COLO829 (cell line): ENCODE results near the gene PACSIN1.
"Not testable (repeated sequence)": the region's sequence is repeated elsewhere in the genome, so short reads cannot be mapped to it uniquely, and the experiment has no call there.

ENCODE experiments used
- DNase-seq: peaks from one replicate; pipeline ENCODE4 v3.0.0; 2012; ENCODE audit warnings: low spot score

Gene PACSIN1

DNA sequence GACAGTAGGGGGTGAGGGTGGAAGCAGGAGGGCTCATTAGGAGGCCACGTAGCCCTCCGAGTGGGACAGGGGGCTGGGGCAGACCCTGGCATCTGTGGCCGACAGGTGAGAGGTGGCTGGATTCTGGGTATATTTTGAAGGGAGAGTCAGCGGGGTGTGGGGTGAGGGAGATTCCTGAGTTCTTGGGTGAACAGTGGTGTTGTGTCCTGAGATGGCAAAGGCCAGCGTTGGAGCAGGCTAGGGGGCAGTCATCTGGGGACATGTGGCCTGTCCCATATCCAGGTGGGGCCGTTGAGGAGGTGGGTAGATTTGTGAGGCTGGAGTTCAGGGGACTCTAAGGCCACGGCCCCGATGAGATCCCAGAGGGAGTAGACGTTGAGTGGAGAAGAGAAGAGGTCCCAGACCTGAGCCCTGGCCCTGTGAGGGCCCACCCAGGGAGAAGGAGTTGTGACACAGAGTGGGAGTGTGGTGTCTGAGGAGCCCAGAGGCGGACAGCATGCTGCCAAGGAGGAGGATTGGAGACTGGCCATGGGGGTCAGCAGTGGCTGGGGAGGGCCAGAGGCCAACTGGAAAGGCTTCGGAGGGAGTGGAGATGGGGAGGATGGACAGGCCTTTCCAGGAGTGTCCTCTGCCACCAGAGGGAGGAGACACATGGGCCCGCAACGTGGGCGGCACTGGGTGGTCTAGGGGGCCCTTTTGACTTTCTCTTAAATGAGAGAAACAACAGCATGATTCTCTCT is 19.6 kb downstream of the PACSIN1 start:
- no peak for DNase-seq

DNA sequence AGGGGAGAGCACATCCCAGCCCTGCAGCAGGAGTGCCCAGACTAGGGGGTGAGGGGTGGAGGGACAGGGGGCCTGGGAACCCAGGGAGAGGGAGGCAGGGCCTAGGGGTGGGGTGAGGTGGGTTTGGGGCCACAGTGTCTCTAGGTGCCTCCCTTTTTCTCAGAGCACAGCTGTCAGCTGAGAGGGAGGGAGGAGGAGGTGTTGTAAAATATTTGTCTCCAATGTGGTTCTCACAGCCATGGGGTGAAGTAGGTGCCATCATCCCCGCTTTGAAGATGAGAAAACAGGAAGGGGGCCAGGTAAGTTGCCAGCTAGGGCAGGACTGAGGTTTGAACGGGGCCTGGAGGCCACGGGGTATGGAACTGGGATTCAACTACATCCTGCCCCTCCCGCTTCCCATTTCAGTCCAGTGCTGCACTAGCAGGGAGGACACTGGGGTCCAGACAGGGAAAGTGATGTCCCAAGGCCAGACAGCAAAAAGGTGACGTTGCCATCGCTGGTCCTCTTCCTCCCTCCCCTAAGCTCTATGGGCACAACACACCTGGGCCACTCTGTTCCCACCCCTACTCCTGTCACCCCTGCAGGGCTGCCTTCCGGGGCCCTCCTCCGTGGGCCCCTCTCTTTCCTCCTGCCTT is 20.3 kb downstream of the PACSIN1 start:
- DNase-seq, result no peak

DNA sequence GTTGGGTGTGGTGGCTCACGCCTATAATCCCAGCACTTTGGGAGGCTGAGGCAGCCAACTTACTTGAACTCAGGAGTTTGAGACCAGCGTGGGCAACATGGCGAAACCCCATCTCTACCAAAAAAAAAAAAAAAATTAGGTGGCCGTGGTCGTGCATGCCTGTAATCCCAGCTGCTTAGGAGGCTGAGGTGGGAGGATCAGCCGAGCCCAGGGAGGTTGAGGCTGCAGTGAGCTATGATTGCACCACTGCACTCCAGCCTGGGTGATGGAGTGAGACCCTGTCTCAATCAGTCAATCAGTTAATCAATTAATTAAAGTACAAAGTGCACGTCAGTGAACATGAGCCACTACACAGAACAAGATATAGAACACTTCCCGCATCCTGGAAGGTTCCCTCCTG is 21.0 kb downstream of the PACSIN1 start:
- not testable (repeated sequence) for DNase-seq

DNA sequence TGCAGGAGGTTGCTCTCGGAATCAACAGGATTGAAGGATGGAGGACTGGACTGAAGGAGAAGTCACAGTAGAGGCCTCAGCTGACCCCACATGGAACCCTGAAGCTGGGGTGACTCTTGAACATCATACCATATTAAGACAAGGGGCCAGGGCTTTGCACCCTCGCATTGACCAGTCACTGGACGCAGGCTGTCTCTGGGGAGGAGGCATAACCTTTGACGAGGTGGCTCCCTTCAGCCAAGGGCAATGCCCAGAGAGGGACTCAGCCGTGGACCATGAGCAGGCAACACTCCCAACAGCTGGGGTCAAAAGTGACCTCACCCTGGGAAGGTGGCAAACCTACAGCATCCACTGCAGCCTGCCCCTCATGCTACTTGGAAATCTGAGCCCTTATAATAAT is 21.7 kb downstream of the PACSIN1 start:
- DNase-seq, result no peak

DNA sequence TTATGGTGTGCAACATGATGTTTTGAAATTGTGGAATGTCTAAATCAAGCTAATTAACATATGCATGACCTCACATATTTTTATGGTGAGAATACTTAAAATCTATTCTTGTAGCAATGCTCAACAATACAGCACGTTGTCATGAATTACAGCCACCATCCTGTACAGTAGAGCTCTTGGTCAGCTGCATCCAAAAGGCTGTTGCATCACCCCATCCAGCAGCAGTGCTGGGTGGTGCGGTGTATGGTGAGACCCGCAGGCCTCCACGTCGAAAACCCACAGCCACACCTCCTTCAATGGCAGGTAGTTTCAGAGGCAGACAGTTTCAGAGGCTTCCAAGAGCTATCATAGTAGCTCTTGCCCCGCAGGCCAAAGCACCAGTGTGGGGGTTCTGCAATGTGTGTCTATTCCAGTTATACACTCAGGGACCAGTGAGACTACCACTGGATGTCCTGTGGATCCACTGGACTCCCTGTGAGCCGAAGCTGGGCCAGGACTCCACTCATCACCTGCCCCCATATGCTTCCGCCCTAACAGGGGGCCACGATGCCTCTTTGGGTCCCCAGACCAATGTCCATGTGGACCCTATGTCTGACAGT is 23.4 kb downstream of the PACSIN1 start:
- DNase-seq, result no peak

DNA sequence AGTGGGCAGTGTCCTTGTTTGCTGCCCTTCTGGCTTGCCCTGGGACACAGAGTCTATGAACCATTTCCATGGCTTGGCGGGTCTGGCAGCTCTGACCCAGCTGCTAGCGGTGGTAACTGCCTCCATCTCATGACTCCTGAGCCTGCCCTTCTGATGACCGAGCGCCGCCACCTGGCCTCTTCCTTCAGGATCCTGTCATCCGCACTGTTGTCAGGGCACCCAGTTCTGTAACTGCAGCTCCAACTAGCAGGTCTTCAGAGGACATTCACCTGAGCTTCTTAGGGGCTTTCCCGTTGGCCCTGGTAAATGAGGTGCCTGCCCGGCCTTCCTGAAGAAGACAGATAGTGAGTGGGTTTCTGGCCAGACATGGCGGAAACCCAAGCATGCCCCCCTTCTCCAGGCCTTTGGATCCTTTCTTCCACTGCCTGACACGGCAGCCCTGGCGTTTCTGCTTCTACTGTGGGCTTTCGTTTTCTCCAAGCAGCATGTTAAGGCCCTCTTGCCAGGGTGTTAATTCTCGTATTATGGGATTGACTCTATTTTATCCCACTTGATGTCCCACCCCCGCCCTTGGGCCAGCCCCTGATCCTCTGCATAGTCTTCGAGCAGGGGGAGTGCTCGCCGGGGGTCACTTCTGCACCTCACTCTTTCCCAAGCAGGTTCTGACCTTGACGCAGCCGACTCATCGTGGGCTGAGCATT is 24.7 kb downstream of the PACSIN1 start:
- DNase-seq, result no peak

DNA sequence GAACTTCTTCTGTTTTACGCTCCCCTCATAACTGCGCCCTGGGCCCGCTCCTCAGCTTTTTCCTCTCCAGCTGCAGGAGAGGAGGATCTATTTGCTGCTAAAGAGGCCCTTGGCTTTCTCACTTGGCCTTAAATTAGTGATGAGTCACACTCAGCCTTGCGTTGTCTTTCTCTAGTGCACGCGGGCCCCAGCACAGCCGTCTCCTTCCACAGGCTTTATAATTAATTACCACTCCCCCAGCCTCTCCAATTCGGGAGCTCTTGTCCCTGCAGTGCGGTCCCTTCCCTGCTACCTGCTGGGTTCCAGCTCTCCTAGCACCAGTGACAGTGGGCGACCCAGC is 25.2 kb downstream of the PACSIN1 start:
- no peak for DNase-seq

DNA sequence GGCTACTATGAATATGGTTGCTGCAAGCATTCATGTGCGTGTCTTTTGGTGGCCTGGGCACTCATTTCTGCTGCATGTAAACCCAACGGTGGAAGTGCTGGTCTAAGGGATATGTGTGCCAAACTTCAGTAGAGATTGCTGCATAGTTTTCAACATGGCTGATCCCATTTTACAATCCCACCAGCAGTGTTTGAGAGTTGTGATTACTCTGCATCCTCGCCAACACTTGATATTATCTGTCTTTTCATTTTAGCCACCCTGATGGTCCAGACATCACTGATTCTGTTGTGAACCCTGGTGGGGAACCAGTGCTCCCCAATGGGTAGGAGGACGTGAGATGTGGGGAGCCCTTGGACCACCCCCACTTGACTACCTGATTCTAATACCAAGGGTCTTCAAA is 27.5 kb downstream of the PACSIN1 start:
- no peak for DNase-seq

DNA sequence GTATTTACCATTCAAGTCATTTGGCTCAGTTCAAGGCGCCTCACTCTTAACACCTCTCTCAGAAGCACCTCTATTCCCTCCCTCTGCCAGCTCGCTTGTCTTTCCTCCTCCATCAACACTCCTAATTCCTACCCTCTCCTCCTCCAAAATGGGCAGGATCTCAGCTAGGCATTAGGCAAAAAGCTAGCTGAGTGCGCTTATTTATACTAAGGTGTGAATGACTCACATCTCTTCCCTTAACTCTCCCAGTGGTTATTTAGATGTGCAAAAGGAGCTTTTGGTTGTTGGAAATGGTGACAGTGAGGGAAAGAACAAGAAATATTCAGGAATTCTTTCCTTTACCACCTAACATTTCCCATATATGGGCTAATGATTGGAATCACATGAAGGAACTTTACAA is 29.1 kb downstream of the PACSIN1 start:
- no peak for DNase-seq

DNA sequence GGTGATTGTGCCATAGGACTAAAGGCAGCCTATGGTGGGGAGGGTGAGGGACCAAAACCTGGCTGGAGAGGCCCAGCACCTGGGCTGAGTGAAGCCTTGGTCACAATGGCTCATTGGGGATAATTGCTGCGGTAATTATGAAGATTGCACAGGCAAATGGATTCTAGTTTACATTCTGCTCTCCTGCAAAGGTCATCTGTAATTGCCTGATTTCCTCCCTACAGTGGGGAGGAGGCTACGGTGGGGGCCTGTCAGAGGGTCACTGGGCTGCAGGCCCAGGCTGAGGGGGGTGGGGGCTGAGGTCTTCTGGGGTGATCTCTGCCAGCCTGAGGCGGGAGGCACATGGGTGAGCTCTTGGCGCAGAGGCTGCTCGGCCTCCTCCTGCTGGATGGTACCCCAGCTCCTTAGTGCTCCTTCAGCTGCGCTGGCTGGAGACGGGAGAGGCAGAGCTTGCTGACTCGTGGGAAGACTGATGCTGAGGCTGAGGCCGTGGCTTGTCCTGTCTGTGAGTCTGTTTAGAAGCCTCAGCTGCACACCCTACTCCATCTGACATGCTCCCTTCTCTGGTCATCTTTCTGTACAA is 30.3 kb downstream of the PACSIN1 start:
- no peak for DNase-seq

DNA sequence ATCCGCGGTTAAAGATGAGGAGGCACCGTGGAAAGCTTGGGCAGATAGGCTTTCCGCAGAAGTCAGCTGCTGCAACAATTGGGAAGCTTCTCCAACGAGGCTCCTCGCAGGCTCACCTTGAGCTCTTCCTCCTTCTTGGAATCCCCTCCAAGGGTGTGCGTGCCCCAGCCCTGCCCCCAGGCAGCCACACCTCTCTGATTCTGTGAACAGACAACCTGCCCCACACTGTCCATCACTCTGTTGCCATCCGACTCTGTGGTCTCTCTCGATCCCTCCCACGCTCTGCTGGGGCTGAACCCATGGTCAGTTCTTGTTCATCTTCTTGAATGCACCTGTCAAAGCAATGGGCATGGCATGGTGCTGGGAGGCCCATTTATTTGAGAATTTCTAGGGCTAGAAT is 31.5 kb downstream of the PACSIN1 start:
- DNase-seq, result no peak

DNA sequence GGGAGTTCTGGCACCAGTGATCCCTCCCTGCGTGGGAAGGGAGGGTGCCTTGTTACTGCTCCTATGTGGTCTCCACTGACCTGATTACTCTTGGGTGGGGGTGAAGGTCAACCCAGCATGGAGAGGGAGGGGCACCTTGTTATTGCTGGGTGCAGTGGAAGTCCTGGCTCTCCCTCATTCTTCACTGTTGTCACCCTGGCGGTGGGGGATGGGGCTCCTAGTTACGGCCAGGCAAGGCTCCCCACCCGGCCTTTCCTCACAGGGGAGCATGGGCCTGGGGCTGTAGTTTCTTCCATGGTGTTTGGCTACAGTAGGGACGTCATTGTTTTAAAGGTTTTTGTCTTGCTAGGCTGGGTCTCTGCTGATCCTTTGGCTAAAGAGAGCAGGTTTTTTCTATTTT is 40.8 kb downstream of the PACSIN1 start:
- no peak for DNase-seq

DNA sequence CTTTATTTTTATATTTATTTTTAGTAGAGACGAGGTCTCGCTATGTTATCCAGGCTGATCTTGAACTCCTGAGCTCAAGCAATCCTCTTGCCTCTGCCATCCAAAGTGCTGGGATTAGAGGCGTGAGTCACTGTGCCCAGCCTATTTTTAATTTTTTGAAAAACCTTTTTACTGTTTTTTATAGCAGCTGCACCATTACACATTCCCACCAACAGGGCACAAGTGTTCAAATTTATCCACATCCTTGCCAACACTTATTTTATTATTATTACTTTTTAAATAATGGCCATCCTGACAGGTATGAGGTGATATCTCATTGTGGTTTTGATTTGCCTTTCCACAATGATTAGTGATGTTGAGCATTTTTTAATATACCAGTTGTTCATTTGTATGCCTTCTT is 42.5 kb downstream of the PACSIN1 start:
- DNase-seq, result no peak

DNA sequence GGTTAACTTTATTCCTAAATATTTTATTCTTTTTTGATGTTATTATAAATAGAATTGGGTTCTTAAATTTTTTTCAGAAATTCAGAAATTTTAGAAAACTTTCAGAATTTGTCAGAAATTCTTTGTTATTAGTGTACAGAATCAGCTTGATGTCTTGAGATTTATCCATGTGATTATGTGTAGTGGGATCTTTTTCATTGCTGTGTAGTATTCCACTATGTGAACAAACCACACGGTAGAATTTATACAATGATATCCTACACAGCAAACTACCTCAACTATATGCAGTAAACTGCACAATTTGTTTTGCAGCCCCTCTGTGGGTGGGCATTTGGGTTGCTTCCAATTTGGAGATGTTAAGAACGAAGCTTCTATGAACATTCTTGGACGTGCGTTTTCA is 43.9 kb downstream of the PACSIN1 start:
- DNase-seq, result no peak

DNA sequence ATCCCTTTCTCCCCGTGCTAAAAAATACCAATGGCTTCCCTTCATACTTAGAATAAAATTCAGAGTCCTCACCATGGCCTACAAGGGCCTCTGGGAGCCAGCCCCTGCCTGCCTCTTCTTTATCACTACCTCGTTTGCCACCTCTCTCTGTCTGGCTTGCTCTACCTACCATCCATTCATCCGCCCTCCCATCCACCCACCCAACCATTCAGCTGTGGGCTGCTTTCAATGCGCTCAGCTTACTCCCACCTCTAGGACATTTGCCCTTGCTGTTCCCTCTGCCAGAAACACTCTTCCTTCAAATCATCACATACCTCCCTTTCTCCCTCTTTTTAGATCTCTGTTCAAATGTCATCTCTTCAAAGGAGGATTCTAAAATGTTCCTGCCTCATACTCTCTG is 44.4 kb downstream of the PACSIN1 start:
- no peak for DNase-seq

DNA sequence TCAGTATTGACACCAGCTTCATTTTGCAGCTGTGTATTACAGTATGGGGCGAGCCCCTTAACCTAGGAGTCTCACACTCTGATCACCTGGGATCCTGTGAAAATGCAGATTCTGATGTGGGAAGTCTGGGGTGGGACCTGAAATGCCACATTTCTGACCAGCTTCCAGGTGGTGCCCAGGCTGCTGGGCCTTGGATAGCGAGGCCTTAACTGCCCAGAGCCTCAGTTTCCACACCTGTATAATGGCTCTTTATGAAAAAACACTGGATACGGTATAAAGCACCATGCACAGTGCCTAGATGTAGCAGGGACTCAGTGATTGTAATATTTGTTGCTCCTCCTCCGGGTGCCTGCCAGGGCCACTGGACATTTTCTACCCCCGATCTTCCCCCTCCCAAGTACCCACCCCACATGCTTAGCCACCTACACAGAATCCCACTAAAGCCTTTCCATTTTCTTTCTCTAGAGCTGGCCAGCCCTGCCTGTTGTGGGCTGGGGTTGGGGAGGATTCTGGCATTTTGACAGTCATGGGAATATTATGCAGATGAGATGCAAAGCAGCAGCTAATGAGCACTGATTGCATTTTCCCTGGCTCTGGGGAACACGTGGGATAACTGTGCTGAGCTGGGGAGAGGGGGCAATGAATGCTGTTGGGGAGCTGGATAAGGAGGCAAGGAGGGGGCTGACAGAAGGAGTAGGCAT is 45.5 kb downstream of the PACSIN1 start:
- DNase-seq, result no peak

DNA sequence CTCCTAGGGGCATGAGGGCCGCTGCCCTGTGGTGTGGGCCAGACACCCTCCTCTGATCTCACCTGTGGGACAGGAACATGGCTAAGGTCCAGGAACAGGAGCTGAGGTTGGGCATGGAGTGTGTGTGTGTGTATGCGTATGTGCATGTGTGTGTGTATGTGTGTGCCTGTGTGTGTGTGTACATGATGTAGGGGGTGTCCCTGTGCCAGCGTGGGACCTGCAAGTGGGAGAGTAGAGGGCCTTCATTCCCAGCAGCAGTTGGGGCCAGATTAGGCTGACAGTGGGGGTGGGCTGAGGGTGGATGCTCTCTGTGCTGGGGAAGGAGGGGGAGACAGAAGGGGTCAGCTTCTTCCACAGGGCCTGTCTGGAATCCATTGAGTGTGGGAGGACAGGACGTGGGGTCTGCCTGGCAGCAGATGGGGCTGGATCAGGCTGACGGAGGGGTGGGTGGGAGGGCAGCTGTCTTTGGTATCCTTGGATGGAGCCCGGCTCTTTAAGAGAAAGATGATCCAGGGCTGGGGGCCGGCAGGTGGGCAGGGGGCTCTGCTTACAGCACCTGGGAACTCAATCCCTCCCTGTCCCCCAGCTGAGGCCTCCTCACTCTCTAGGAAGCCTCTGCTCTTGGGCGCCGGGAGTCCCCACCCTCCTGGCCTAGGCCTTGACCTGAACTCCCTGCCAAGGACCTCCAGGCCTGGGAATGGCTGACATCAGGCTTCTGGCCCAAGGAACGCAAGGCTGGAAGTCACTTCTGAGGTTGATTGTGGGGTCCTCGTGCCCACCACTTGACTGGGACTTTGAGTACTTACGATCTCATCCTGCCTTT is 46.2 kb downstream of the PACSIN1 start:
- no peak for DNase-seq

DNA sequence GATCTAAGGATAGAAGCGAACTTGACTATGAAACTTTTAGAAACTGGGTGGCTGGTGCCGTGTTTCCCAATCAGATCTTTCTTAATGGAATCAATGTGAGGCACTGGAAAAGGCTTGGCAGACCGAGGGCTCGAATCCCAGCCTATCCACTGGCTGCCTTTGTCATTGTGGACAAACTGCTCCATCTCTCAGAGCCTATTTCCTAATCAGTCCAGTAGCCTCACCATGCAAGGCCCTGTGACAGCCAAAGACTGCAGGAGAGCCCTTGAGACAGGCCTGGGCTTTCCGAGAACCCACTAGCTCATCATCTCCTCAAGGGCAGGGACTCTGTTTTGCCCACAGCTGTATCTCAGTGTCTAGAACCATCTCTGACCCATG is 46.9 kb downstream of the PACSIN1 start:
- no peak for DNase-seq

DNA sequence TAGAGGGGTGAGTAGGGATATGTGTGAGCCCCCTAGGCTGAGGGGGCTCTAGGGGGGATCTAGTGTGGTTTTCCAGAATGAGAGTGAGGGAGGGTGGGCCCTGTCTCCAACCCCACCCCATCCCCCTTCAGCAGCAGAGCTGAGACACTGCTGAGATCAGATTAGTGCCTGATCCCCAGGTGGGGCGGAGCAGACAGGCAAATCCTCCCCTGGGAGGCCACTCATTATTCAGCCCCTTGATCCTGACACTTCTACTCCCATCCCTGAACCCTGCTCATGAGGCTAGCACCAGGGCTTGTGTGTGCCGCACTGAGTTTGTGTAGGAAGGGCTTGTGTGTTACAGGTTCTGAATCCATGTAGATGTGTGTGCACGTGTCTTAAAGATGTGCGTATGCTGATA is 47.8 kb downstream of the PACSIN1 start:
- DNase-seq, result no peak

DNA sequence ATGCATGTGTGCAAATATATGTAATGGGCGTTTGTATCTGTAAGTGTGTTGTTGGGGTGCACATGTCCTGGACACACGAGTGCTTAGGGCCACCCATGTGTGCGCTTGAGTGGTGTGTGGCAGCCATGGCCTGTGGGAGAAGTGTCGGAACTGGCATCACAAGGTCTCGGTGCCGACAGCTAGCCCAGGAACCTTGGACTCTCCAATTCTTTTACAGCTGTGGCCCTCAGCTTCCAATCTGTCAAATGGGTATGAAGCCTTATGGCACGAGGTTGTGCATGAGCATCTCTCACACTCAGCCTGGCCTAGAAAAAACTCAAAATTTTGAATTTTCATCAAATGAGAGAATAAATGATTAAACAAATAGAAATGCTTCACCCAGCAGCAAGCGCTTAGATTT is 48.2 kb downstream of the PACSIN1 start:
- no peak for DNase-seq
